Effector CD4-positive, alpha-beta T cell (primary cell): ENCODE results near the gene IQGAP3.
"Not testable (repeated sequence)": the region's sequence is repeated elsewhere in the genome, so short reads cannot be mapped to it uniquely, and the experiment has no call there.

Source experiments
- DNase-seq: peaks from one replicate; pipeline ENCODE4 v3.0.0-alpha.2; 2020

Gene IQGAP3

DNA sequence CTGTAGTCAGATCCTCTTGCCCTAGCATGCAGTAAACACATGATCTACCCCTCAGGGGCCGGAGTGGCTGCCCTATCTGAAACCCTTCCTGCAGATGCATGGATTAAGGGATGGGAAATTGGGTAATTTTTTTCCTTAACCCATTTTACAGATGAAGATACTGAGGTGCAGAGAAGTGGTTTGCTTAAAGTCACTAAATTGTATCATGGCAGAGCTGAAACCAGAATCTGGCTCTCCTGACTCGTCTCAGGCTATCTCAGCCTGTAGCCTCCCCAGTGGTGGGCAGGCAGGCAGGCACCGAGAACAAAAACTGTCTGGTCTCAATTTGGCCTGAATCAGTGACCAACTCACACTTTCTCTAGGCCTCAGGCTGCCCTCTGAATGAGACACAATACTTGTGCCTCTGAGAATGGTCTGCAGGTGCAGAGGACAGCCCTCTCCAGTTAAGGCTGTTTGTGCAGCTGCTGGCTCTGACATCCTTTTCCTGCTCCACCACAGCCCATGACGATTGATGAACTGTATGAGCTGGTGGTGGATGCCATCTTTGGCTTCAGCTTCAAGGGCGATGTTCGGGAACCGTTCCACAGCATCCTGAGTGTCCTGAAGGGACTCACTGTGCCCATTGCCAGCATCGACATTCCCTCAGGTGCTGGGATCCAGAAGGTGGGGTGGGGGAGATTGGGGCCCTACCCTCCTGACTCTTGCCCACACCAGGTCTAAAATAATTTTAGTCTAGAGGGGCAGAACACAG lies 20.7 kb upstream of the IQGAP3 start:
- no peak for DNase-seq

DNA sequence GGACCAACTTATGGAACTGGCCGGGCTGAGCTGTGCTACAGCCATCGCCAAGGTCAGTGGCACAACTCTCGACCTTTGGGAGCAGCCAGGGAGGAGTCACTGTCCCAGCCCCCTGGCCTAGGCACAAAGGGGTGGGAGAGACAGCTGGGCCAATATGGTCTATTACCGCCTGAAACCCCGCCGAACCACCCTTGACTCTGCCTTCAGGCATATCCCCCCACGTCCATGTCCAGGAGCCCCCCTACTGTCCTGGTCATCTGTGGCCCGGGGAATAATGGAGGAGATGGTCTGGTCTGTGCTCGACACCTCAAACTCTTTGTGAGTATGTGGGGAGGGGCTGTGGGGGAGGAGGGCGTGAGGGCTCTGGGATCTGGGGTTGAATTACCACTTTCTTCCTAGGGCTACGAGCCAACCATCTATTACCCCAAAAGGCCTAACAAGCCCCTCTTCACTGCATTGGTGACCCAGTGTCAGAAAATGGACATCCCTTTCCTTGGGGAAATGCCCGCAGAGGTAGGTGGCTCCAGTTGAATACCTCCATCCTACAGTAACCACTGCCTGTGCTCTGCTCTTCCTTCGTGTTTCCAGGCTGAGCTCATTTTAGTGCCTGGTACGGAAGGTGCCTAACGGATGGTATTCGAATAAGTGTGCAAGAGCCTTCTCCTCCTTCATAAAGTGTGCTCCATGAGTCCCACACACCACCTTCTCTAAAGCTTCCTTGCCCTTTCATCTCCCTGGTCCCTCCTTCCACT lies 20.0 kb upstream of the IQGAP3 start:
- DNase-seq = no peak

DNA sequence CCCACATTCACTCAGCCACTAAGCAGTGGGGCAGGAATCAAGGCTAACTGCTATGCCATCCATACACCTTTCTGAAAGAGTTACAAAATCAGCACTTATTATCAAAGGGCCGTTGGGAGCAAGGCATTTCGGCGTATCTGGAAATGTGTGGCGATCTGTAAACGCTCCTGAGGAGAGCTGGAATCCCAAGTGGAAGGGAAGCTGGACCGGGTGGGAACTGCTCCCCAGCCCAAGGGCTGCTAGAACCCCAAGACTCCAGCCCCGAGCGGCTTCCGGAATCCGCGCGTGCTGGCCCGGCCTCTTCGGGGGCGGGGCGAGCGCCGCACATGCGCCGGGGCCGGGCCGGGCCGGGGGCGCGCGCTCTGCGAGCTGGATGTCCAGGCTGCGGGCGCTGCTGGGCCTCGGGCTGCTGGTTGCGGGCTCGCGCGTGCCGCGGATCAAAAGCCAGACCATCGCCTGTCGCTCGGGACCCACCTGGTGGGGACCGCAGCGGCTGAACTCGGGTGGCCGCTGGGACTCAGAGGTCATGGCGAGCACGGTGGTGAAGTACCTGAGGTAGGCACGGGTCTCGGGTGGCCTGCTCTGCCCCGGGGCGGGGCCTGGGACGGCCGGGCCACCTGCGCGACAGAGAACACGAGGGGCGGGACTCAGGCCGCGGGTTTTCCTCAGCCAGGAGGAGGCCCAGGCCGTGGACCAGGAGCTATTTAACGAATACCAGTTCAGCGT lies 19.2 kb upstream of the IQGAP3 start, which contains the start of gene NAXE:
TSS of gene NAXE (plus strand) at position 345 of the 726 bp plus-strand sequence. CDS start at position 374, 29 bp downstream.
- DNase-seq = peak; percentile 62

DNA sequence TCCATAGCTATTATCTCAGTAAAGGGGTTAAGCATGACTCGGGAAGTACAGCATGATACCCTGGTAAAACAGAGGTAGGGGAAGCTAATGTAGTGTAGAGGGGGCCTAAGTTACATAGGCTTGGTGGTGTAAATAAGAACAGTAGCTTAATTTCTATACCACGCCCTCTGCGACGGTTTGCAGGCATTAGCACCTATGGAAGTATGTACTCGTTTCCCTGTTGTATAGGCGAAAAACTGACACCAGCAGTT lies 18.7 kb upstream of the IQGAP3 start:
- DNase-seq = no peak

DNA sequence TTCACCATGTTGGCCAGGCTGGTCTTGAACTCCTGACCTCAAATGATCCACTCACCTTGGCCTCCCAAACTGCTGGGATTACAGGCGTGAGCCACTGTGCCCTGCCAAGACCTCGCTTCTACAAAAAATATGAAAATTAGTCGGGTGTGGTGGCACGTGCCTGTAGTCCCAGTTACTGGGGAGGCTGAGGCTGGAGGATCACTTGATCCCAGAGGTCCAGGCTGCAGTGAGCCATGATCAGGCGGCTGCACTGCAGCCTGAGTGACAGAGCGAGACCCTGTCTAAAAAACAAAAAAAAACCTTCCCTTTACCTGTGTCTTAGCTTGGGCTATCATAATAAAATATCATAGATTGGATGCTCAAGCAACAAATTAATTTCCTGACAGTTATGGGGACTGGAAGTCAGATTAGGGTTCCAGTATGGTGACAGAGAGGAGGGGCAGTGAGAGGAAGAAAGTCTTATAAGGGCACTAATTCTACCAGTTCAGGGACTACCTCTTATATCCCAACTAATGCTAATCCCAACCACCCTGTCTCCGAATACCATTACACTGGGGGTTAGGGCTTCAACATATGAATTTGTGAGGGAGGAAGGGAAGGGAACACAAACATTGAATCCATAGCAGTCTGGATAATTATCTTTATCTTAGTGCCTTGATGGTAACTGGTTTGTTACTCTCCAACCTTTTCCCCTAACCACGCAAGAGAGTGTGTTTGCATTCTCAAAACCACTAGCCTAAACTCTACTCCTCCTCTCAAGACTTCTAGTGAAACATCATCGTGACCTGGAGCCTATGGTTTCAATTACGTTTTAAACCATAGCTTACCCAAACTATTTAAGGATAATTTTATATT lies 18.2 kb upstream of the IQGAP3 start:
- no peak for DNase-seq

DNA sequence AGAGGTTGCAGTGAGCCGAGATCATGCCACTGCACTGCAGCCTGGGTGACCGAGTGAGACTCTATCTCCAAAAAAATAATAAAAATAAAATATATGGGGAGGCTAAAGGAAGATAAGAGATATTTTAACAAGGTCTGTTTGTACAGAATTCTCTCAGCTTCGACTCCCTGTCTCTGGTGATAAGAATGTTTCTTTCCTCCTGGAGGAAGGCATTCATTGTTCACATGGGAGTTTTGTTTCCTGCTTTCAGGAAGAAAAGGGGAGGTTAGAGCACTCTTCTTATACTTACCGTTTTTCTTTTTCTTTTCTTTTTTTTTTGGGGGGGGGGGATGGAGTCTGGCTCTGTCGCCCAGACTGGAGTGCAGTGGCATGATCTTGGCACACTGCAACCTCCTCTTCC lies 17.2 kb upstream of the IQGAP3 start:
- DNase-seq = no peak

DNA sequence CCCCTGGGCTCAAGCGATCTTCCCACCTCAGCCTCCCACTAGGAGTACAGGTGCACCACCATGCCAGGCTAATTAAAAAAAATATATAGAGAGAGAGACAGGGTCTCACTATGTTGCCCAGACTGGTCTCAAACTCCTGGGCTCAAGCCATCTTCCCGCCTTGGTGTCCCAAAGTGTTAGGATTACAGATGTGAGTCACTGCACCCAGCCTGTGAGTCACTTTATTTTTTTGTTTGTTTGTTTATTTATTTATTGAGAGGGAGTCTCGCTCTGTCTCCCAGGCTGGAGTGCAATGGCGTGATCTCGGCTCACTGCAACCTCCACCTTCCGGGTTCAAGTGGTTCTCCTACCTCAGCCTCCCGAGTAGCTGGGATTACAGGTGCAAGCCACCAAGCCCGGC lies 15.6 kb upstream of the IQGAP3 start:
- DNase-seq = not testable (repeated sequence)

DNA sequence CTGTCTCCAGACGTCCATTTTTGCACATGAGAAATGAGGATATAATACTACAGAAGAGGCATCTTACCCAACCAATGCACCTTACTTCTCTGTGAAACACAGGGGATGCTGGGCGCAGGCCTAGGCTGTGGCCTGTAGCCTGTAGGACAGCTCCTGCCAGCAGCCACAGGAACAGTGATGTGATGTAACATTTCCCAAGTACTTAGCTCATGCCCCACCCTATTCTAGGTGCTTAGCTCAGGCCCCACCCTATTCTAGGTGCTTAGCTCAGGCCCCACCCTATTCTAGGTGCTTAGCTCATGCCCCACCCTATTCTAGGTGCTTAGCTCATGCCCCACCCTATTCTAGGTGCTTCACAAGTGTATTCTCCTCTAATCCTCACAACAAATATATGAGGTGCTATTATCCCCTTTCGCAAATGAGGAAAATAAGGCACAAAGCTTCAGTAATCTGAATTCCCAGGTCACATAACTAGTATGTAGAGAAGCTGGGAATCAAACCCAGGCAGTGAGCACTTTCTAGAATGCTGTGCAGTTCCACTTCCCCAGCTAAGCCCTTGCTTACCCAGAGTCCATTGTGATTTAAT lies 14.6 kb upstream of the IQGAP3 start:
- no peak for DNase-seq

DNA sequence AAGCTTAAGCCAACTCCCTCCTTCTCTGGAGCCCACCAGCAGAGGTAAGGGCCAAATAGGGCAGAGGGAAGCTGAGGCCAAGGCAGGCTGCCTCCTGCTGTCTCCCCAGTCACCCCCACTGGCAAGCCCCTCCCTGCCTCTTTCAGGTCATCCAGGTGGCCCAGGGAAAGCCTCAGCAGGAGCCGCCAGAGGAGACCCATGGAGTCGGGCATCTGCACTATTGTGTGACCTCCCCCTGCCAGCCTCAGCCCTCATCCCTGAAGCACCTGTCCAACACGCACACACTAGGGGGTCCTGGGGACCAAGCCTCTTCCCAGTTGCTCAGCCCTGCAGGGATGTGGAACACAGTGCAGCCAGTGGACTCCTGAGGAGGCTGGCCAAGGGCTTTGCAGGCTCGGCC lies 14.0 kb upstream of the IQGAP3 start:
- DNase-seq = no peak

DNA sequence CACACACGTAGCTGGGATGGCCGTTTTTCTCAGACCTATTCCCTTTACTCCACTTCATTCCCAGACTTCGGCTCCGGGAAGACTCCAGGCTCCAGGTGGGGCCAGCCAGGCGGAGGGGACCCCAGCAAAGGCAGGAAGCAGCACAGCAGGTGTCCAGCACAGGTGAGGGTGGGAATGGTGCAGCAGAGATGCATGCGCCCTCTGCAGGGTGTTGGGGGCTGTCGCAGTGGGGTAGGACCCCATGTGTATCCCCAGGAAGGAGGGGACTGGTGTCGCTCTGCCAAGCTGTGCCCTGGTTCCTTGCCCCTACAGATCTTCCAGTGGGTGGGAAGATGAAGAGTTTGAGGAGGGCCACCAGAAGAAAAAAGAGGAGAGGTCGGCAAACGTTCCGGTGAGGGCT lies 12.4 kb upstream of the IQGAP3 start:
- DNase-seq = no peak

DNA sequence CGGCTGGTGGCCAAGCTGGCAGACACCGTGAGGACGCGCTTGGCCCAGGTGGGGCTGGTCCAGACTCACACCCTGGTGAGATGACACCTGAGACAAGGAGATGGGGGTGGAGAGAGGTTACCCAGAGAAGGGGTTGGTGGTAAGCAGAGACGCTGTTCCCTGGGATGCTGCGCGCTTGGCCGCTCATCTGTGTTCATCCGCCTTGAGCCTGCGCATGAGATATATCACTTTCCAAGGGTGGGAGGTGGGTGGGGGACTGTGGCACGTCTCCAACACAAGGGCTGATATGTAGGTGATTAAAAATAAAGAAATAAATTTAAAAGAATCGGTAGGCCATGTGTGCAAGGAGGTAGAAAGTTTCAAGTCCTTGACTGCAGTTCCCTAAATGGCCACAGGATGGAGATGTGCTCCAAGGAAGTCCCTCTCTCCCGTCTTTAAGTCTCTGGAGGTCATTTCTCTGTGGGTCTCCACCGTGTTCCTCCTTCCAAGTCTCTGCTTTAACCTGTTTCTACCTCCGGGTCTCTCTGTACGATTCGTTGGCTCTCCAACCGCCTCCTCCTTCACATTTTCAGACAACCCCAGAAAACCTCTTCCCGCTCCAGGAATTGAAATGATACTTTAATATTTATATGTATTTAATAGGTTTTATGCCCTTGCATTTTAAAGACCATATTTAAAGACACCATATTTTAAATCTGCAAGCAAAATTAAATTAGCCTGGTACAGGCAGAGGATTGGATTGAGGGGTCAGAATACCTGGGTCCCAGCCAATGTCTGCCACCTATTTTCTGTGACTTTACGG lies 11.7 kb upstream of the IQGAP3 start:
- peak; percentile 73 for DNase-seq

DNA sequence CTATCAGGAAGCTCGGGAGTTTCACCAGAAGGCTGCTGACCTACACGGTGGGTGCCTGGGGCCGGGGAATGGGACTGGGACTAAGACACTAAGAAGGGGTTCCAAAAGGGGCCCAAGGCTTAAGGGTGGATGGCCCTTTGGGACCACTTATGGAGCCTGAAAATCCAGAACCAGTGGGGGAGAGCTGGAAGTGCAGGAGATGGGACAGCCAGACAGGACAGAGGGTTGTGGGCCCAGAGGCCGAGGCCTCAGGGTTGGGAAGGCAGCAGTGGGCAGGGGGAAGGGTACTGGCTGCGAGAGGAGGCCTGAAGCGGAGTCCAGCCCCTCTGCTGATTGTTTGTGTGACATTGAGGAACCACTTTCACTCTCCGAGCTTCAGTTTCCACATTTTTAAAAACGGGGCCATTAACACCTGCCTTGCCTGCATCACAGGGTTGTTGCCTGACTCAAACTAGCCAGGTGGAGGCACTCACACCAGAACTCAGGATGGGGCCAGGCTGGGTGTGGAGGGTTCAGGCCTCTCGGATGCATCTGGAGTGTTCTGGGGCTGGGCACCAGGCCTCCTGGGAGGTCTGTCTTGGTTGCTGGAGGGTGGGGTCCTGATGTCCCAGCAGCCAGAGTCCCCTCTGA lies 10.1 kb upstream of the IQGAP3 start:
- no peak for DNase-seq

DNA sequence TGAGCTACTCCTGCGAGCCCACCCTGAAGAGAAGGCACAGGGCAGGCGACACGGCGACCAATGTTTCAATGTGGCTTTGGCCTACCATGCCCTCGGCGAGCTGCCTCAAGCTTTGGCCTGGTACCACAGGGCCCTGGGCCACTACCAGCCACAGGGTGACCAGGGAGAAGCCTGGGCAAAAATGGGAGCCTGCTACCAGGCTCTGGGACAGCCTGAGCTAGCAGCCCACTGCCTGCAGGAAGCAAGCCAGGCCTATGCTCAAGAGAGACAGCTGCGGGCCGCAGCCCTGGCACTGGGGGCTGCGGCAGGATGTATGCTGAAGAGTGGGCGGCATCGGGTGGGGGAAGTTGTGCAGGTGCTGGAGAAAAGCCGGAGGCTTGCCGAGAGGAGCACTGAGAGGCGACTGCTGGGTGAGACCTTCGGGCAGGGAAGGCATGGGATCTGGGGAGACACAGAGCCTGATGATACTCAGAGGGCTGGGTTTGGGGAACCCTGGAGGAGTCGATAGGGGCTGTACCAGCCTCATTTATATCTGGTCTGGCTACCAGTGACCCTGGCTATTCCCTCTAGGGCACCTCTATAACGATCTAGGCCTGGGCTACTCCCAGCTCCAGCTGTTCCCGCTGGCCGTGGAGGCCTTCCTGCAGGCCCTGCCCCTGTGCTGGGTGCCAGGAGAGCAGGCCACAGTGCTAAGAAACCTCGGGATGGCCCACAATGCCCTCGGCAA lies 9.5 kb upstream of the IQGAP3 start:
- no peak for DNase-seq

DNA sequence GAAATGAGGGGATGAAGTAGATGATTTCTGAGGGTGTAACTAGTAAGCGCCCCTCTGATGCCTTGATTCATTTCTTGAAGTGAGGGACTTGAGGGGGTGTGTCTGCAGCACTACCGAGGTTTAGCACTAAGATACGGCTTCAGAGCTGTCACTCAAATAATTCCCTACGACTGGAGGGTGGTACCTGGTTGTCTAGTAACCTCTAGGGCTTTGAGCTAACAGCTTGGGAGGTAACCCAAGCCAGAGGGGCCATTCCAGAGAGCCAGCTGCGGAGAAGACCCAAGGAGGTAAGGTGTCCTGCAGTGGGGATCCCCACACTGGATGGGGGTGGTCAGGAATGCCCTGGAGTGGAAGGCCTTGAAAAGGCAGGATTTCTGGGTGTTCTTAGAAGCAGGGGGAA lies 7.1 kb upstream of the IQGAP3 start, which contains the start of gene TTC24:
TSS of gene TTC24 (plus strand) at position 252 of the 400 bp plus-strand sequence. CDS start 1,642 bp downstream, outside the sequence.
- no peak for DNase-seq

DNA sequence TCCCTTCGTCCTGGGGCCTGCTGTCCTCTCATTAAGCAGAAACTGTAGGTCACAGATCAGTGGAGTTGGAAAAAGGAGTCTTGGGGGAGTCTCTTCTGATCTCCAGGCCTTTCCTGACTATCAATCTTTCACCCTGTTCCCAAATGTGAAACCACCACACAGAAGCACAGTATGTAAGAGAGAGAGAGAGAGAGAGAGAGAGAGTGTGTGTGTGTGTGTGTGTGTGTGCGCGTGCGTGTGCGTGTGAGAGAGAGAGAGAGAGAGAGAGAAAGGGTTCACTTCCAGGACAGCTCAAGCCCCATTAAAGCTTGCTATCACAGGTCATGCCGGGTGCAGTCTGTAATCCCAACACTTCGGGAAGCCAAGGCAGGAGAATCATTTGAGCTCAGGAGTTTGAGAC lies 5.7 kb upstream of the IQGAP3 start:
- no peak for DNase-seq

DNA sequence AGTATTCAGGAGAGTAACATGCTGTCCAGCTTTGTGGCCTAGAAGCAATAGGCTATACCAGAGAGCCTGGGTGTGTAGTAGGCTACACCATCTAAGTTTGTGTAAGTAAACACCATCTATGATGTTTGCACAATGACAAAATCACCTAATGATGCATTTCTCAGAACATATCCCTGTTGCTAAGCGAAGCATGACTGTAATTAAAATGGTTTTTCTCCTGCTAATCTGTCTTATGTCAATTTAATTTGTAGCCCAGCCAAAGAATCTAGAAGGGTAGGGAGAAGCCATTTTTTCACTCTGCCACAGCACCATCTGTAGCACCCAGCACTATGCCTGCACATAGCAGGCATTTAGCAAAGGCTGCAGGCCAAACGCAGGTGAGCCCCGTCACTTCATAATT lies 5.2 kb upstream of the IQGAP3 start:
- no peak for DNase-seq

DNA sequence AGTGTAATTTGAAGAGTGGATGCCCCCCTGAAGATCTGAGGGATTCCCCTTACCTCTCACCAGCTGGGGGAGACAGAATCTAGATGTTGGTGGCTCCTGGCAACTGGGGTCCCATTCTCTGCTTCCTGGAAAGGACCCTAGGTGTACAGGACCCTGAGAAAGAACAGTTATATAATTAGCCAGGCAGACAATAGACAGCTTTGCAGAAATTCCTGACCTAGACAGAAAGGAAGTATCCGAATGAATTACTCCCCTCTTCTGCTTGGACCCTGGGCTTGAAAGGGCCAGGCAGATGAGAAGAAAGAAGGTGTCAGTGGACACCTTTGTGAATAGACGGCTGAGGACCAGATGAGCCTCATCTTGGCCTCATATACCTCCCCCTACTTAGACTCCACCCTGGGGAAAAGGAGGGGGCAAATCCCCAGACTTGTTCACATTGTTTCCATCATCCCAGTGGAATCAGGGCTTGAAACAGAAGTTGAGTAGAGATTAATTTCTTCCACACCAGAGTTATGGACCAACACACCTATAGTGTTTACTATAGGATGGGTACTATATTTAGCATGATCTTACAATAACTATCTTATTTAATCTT lies 1.8 kb upstream of the IQGAP3 start:
- DNase-seq = no peak

DNA sequence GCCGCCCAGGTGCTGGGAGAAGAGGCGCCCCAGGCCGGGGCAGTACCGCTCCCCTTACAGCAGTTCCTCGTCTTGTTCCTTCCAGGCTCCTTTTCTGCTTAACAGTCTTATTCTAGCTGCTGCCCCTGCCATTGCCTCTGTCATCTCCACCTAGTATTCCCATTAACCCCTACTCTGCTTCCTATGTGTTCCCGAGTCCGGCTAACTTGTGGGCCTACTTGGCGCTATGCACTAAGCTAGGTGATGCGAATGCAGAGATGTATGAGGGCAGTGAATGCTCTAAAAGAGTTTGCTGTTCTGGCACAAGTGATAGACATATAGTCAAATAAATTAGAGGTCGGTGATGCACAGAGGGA lies 276 bp upstream of the IQGAP3 start:
- no peak for DNase-seq

DNA sequence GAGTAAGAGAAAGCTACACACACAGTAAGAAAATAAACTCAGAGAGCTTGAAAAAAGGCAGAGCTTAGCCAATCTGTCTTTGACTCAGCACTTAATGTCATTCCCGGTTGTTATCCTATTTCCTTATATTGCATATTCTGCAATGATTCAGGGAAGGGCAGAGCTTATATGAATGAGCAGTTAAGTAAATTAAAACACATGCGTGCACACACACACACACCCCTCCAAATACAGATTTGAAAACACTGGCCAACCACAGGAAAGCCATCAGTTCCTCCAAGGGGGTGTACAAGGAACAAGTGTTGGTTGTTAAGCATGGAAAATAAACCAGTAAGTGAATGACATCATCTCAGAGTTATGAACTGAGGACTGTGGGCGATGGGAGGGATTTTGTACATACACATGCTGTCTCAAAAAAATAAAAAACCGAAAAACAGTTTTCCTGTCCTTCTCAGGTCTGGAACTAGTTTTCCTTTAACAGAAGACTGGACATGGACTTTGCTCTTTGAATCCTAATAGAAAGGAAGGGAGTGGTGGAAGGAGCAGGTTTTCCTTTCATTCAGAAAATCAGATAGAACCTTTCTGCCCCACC lies 1.0 kb downstream of the IQGAP3 start:
- no peak for DNase-seq

DNA sequence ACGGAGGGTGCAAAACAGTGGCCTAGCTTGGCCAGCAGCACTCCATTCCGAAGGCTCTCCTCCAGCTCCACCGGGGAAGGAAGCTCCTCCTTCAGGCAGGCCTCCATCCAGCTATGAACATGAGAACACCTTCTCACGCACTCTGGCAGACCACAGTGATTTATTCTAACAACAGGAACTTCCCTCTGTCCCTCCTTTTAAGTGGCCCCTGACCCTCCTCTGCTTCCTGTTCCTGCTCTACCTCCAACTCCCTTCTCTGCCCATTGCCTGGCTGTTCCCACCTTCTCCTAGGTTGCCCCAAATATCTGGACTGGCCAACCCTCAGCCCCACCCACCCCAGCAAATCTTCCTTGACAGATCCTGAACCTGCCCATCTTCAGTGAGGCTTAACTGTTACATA lies 5.9 kb downstream of the IQGAP3 start:
- no peak for DNase-seq
